ENCODE data around the gene AKR7A2.
A peak's percentile ranks its signal among the peaks of the same experiment; 100 is the strongest.

AKR7A2 gene

GRCh38 chr1:19311931-19312781 is at the start of gene AKR7A2, which contains the start of gene SLC66A1:
Gene AKR7A2, minus strand, starts transcription at chr1:19312144. Its CDS starts 20 bp downstream, at chr1:19312124.
Gene SLC66A1, plus strand, starts transcription at chr1:19312326. Its CDS starts 5,352 bp downstream, at chr1:19317678.
- peak; percentile 93 for DNase-seq

GRCh38 chr1:19360843-19361610 is 49.1 kb upstream of the AKR7A2 start:
- DNase-seq: no peak

- no peak for DNase-seq
Observed at GRCh38 chr1:19360432-19360831, 48.5 kb upstream of the AKR7A2 start.

GRCh38 chr1:19360016-19360415 is 48.1 kb upstream of the AKR7A2 start:
- no peak for DNase-seq

- no peak for DNase-seq
Observed at GRCh38 chr1:19359357-19359756, 47.4 kb upstream of the AKR7A2 start.

GRCh38 chr1:19358710-19359109 is 46.8 kb upstream of the AKR7A2 start:
- DNase-seq: no peak

GRCh38 chr1:19357299-19357986 is 45.5 kb upstream of the AKR7A2 start:
- no peak for DNase-seq

GRCh38 chr1:19356266-19356665 is 44.3 kb upstream of the AKR7A2 start:
- no peak for DNase-seq

- no peak for DNase-seq
Observed at GRCh38 chr1:19354531-19354981, 42.6 kb upstream of the AKR7A2 start.

GRCh38 chr1:19353596-19353995 is 41.7 kb upstream of the AKR7A2 start:
- DNase-seq: no peak

- DNase-seq: no peak
Observed at GRCh38 chr1:19352839-19353238, 40.9 kb upstream of the AKR7A2 start.

- no peak for DNase-seq
Observed at GRCh38 chr1:19351873-19352272, 39.9 kb upstream of the AKR7A2 start.

GRCh38 chr1:19350566-19350965 is 38.6 kb upstream of the AKR7A2 start:
- no peak for DNase-seq

- DNase-seq: no peak
Observed at GRCh38 chr1:19349999-19350398, 38.1 kb upstream of the AKR7A2 start.

GRCh38 chr1:19348441-19349198 is 36.7 kb upstream of the AKR7A2 start:
- DNase-seq: no peak

GRCh38 chr1:19347533-19348172 is 35.7 kb upstream of the AKR7A2 start:
- no peak for DNase-seq

GRCh38 chr1:19346026-19346425 is 34.1 kb upstream of the AKR7A2 start:
- no peak for DNase-seq

- DNase-seq: no peak
Observed at GRCh38 chr1:19345391-19345790, 33.4 kb upstream of the AKR7A2 start.

GRCh38 chr1:19344831-19345230 is 32.9 kb upstream of the AKR7A2 start:
- no peak for DNase-seq

GRCh38 chr1:19344372-19344810 is 32.4 kb upstream of the AKR7A2 start:
- no peak for DNase-seq

GRCh38 chr1:19343617-19344350 is 31.8 kb upstream of the AKR7A2 start:
- DNase-seq: no peak
